HG03175 (cell line): Measurements from ENCODE around the gene DPEP3.
"Not testable (repeated sequence)": the region's sequence is repeated elsewhere in the genome, so short reads cannot be mapped to it uniquely, and the experiment has no call there.

Experiments used
- ATAC-seq: cut with Tn5 transposase; IDR thresholded peaks from one replicate; pipeline ENCODE4 v1.9.1; 2021; ENCODE audit warnings: mild to moderate bottlenecking, moderate library complexity; ENCODE audit not compliant: unreplicated experiment

DPEP3 gene

DNA sequence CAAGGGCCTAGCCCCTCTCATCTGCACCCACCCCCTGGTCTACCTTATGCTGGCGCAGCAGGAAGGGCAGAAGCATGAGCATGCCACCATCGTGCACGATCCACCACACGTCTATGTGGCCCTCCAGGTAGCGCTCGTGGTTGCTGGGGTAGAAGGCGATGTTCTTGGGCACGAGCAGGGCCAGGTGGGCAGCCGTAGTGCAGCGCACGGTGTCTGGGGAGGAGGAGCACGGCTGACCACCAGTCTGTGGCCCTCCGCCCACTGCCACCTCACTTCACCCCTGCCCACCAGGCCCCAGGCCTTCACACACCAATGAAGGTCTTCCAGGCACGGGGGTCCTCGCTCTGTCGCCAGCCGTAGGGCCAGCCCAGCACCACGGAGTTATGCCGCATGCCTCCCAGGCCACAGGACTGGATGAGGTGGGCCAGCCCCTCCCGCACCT is 34.1 kb downstream of the DPEP3 start:
- no peak for ATAC-seq

DNA sequence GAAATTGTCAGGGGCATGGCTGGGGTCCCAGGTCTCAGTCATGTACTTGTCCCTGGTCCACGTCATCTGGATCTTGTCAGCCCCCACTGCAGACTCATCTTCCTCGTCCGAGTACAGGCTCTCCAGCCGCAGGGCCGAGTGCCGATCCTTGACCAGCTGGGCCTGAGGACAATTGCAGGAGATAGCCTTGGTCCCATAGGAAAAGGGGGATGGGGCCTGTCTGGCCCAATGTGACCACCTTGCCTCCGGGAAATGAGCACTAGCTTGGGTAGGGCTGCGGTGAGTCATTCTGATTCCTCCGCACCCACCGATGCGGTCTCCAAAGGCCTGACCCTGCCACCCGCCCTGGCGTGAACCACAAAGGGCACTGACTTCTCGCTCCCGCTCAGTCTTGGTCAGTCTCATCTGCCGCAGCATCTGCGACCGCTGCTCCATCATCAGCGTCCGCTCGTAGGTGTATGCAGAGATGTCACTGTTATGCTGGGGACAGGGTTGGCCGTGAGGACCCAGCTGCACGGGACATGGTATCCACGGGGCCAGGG is 34.8 kb downstream of the DPEP3 start:
- no peak for ATAC-seq

DNA sequence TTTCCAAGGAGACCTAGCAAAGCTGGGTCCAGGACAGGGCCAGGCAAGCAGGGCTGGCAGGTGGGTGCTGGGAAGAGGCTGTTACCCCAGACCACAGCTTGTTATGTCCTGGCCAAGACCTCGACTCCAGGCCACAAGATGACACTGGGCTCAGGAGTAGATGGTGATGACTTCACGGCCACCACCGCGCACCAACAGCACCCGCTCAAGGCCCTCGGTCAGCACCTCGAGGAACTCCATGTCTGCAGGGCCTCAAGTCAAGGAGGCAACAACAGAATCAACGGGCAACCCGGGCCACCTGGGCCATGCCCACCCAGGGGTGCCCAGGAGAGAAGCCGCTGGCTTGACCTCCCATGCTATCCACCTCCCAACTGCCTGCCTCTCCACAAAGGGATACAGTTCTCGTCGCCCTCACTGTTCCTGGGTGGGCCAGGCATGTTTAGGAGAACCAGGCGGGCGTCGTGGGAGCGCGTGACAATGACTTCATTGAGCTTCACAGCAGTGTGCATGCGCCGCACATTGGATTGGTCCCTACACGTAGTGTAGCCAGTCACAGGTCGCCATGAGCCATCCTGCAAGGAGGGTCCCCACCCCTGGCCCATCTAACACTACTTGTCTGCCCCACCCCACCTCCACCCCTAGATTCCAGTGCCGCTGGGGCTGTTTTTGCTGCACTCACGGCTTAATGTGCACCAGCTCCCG is 35.5 kb downstream of the DPEP3 start:
- no peak for ATAC-seq

DNA sequence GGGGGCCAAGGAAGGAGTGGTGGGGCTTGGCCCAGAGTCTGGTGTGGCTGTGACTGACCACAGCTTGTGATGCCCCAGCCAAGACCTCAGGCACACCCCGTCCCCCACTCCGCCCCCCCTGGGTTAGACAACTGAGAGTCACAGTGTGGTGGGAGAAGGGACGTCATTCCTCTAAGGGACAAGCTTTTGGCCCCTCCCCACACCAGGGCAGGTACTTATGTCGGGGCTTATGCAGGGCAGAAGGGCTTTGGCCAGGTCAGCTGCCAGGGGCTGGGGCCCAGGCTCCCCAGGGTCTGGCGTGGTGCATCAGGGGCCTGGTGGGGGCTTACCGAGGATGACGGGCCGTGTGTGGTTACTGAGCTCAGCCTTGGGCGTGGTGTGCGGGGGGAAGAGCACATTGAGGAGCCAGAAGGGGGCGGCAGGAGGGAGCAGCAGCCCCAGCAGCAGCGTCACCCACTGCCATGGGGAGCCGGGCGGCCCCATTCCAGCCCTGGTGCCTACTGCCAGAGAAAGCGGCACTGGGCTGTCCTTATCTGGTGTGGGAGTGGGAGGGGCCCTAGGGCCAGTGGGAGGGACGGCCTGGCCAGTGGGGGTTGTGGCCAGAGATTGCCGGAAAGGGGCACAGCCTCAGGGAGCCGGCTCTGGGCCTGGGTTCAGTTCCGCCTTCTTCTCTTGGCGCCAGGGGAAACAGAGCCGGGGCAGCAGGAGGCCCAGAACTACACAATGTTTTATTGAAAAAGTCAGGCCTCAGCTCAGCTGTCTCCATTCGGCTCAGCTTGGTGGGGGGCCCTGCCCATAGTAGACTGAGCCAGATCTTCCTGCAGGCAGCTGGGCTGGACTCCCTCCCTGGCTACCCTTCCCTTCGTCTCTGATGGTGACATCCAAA is 36.4 kb downstream of the DPEP3 start, which contains the start of gene LCAT:
Gene LCAT (minus strand): TSS at position 502 of the 886 bp plus-strand sequence. CDS start 19 bp downstream, at position 483.
- ATAC-seq: no peak

DNA sequence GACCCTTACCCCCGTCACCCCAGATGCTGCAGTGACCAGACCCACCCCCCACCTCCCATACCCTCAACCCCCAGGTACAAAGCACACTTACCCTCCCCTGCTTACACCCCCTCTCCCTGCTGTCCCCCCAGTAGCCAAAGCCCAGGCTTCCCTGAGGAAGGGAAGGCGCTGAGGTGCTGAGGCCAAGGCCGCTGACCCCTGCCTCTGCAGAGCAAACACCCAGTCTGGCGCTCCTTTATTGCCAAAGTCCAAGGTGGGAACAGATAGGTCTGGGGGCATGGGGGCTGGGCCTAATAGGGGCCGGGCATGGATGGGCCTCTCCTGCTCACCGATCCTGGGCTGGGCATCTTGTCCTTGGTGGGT is 37.1 kb downstream of the DPEP3 start:
- ATAC-seq: no peak

DNA sequence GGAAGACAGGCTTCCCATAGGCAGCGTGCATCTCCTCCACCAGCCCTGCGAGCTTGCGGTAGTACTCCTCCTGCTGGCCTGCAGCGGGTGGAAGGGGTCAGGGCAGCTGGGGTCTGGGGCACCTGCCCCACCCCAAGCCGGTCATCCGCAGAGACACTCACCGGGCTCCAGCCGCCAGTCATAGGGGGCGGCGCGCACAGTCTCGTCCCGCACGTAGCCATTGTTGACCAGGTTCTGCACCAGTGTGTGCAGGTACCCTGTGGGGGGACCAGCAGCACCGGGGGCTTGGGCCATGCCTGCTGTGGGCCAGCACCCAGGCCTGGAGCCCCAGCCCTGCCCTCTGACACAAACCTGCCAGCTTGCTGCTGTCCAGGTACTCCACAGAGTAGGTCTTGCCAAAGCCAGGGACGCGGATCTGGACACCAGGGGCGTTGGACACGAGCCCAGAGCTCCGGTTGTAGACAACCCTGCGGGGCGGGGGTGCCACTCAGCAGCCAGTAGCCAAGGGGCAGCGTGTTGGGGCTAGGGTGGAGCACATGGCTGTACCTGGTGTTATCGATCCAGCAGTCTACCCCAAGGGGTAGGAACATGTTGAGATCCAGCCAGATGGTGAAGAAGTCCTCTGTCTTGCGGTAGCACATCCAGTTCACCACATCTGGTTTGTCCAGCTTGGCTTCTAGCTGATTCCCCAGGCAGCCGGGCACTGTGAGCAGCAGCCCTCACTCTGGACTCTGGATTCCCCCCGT is 37.6 kb downstream of the DPEP3 start:
- ATAC-seq: no peak

DNA sequence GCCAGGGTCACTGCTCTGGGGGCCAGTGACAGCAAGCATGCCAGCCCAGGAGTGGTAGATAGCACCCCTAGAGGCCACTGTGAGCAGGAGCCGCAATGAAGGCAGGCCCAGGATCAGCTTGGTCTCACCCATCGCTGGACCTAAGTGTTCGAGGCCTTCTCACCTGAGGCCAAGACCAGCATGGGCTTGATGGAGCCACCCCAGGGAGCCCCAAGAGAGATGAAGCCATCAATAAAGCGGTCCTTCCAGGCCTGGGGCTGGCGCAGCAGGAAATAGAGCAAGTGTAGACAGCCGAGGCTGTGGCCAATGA is 38.1 kb downstream of the DPEP3 start:
- ATAC-seq: no peak

DNA sequence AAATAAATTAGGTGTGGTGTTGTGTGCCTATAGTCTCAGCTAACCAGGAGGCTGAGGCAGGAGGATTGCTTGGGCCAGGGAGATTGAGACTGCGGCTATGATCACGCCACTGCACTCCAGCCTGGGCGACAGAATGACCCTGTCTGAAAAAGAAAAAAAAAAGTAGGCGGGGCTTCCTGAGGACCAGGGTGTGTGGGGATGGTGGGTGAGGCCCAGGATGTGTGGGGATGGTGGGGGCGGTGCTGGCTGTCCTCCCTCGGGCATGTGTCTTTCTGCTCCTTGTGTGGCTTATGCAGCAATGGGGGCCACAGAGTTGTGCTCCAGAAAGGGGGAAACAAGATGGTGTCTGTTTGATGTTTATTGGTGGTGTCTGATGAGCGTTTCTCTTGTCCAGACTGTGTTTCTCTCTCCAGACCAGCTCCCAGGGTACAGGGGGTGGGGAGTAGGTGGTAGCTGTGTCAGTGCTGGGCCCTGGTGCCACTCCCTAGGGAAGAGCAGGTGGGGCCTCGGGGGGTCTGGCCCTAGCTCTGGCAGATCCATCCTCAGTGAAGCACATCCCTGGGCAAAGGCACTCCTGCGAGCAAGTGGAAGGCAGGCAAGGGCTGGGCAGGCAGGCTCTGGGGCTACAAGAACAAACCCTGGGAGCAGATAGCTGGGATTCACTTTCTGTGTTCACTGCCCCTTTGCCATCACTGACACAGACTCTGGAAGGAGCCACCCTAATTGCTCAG is 38.7 kb downstream of the DPEP3 start:
- no peak for ATAC-seq

DNA sequence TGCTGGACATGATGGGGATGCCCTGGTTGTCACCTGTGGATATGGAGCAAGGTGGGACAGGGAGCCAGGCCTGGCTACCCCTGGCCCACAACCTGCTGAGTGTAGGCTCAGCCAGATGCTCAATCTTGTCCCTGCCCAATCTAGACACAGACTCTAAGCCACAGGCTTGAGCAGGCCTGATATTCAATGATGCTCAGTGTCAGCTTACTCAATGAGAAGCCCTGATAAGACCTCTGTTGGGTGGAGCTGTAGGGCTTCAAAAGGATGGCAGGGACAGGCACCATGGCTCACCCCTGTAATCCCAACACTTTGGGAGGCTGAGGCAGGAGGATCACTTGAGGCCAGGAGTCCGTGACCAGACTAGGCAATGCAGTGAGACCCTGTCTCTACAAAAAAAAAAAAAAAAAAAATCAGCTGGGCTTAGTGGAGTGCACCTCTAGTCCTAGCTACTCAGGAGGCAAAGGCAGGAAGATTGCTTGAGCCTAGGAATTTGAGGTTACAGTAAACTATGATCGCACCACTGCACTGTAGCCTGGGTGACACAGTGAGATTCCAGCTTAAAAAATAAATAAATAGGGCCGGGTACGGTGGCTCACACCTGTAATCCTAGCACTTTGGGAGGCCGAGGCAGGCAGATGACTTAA is 39.7 kb downstream of the DPEP3 start:
- ATAC-seq: no peak

DNA sequence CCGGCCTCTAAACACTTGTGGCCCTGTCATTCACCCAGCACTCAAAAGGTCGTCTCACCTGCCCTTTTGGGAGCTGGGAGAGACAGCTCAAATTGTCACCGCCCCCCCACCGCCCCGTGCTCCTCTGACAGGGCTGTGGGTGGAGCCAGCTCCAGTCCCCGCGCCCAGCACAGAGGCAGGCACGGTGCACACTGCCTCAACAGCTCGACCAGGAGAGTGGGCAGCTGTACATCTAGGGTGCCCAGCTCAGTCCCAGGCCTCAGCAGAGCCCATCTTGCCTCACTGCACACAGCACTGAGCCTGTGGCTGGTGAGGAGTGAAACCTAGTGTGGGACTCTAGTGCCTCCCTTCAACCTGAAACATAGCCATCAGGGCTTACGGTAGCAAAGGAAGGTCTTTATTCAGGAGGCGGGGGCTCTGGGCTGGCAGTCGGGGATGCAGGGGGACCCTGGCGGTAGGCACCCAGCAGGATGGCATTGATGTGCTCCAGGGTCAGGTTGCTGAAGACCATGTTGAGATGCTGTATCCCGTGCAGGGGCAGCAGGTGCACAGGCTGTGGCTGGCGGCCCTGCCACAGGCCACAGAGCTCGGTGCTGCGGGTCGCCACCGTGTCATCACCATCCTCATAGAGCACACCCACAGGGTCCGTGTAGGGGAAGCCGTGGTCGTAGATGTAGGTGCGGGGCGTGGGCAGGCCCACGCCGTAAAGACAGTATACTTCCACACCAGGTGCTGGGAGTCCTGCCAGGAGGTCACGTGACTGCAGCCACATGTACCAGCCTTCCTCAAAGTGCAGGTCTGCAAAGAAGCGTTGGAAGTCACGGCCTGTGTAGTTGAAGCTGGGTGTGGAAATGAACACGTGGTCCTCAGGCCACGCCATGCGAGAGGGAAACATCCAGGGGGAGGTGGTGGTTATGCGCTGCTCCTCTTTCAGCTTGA is 40.5 kb downstream of the DPEP3 start:
- ATAC-seq: no peak

DNA sequence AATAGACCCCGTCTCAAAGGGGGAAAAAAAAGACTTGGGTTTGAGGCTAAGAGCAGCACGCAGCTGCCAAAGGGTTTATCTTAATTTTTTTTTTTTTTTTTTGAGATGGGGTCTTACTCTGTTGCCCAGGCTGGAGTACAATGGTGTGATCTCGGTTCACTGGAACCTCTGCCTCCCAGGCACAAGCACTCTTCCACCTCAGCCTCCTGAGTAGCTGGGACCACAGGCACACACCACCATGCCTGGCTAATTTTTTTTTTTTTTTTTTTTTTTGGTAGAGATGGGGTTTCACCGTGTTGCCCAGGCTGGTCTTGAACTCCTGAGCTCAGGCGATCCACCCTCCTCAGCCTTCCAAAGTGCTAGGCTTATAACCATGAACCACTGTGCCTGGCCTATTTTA is 42.6 kb downstream of the DPEP3 start:
- not testable (repeated sequence) for ATAC-seq

DNA sequence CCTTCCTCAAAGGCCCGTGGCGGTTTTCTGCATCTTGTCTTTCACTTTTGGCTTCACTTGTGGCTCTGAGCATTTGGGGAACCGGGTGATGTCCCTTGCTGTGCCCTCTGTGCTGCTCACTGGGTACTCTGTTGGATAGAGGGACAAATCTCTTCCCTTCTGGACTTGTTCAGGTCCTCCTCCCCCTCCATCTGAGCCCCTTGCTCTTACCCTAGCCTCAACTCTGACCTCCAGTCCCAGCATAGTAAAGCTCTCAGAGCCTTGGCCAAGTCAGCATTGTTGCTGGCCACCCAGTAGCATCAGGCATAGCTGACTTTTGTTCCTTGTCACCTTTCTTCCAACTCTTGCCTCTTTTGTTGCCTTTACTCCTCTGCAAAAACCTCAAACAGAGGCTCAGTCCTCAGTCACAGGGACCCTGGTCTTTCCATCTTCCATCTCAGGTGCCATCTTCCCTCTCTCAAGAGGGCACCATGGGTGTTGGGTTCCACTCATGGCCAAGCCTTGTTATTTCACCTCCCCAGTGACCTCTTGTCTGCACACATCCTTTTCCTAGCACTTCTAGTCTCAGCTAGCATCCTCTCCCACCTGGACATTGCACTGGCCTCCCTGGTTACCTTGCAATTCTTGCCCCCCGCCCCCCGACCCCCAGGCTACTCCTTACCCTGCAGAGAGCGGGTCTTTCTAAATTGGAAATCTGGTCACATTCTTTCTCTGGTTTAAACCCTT is 43.3 kb downstream of the DPEP3 start:
- ATAC-seq: peak; percentile 59

DNA sequence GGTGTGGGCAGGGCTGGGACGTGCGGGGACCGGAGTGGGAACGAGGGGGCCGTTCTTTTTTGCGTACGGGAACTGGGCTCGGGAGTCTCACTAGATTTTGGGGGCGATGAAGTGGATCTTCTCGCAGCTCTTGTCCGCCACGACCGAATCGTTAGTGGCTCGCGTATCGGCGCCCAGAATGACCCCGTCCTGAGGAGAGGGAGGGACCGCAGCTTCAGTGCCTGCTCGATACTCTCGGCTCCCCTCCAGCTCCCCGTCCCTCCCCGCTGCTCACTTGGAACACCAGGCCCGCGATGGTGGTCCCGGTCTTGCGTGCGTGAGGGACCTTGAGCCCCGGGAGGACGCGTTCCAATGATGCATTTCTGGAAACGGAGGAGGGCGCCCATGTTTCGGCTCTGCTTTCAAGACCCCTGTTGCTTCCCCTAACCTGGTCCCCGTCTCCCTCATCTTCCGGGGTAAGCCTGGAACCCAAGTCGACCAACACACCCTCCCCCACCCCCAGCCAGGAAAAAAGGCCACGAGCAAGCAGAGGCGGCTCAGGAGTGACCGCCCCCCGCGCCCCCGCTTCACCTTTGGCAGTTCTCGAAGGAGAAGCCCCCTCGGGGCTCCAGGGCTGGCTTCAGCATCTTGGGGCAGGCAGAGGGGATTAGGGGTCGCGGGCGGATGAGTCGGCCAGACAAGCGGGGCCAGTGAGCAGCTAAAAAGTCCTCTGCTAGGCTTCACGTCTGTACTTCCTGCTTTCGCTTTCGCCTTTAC is 44.0 kb downstream of the DPEP3 start, which contains the start of gene PSMB10:
Gene PSMB10 (minus strand): TSS at position 727 of the 756 bp plus-strand sequence. CDS start 101 bp downstream, at position 626.
- ATAC-seq: no peak

DNA sequence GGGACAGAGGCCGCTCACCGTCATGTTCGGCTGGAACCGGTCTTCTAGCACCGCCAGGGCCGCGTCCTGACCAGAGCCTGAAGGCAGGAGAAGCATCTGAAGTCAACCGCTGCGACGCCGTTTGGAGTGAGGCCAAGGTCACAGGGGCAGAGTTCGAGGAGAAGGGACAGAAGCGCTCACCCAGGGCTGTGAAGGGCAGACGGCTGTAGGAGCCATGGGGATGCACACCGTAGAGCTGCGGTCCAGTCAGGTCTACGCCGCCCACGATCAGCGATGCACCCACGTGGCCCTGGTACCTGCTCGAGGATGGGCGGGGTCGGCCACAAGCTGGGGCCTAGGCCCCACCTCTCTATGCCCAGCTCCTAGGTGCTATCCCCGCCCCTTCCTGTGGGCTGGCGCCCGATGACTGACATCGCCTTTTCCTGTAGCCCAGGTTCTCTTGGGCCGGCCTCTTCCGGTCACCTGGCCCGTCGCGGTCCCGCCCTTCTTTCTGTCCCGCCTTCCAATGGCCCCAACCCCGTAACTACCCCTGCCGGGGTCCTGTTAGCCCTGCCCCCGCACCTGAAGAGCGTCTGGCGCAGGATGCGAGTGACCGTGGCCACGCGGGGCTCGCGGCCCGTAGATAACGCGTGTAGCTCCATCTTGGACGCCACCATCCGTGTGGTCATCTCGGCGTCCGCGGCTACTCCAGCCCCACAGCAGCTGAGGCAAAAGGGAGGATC is 44.7 kb downstream of the DPEP3 start:
- peak; percentile 93 for ATAC-seq

DNA sequence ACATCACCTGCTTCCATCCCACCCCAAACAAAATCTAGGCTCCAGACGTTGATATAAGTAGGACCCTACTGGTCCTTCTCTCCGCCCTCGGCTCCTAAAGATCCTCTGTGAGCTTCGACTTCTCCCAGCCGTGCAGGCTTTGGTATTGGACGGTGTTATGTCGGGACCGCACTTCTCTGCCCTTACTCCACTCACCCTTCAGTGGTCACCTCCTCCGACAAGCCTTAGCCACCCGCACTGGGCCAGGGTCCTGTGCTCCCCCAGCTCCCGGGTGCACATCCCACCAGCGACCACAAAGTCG is 45.2 kb downstream of the DPEP3 start:
- no peak for ATAC-seq

DNA sequence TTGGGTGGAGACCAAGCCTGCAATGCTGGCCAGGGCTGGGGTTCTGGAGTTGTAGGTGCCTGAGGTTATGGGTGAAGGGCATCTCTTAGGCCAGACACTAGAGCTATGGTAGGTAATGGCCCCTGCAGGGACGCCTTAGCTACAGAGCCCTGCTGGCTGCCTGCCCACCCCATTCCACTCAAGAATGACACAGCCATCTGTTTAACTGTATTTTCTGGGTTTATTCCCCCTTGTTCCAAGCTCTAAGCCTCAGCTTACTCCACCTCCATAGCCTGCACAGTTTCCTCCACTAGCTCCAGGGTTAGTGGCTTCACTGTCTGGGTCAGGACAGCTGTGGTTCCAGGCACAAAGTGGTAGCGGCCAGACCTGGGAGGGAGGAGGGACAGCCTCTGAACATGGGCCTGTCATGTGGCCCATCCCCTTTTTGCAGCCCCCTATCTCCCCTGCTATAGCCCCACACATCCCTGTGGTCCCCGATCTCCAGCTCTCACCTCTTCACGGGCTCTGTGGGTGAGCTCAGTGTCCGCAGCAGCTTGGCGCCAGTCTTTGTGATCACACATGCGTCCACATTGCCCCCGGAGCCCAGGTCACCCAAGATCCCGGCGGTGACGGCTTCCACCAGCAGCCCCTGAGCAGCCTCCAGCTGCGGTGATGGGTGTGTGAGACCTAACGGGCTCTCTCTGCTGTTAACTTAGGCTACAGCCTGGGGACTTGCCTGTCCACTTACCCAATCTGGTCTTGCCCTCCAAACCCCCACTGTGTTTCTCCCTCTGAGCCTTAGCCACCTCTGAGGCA is 45.8 kb downstream of the DPEP3 start:
- ATAC-seq: no peak
